HG03103 (cell line): ENCODE data around the gene ARL3.

Experiments
- ATAC-seq: cut with Tn5 transposase; IDR thresholded peaks from one replicate; pipeline ENCODE4 v1.9.1; 2021; ENCODE audit warnings: low read depth; ENCODE audit not compliant: unreplicated experiment

Gene ARL3

DNA sequence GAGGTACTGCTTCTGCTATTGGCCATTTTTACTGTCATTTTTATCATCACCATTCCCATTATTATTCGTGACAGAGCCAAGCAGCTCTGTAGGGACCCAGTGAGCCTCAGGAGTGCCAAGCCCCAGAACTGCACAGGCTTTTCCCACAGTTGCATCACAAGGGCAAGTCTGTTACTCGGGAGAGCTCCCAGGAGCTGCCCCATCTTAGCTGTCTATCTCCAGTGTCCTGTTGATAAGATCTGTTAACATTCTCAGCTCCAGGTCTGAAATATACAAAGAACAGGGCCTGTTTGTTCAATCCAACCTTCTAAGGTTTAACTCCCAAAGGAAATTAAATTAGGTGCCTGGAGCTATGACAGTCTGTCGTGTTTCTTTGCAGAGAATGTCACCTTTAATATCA is 90.1 kb downstream of the ARL3 start:
- ATAC-seq = no peak
